Esophagus muscularis mucosa (tissue), 4 donors: ENCODE results near the gene TGFBI. TPM values are rescaled to one million over a fixed set of nuclear protein-coding genes. Genes with fewer than 3 reads are reported as not detected.

Source experiments
- DNase-seq: peaks from one replicate; pipeline ENCODE4 v3.0.0-alpha.2; 2017; ENCODE audit errors: extremely low spot score
- H3K27ac ChIP-seq, 4 donors: fragments of 200-600 bp; sonication (generic); replicated peaks in 1 of 4; 1 replicate in 3 of 4; 2 replicates in 1 of 4; pipeline ENCODE4 v1.5.1; 2016 to 2019; ENCODE audit warnings: mild to moderate bottlenecking in 1 of 4
- H3K27me3 ChIP-seq, 4 donors: fragments of 200-600 bp; sonication (generic); one replicate each; pipeline versions ENCODE4 v1.5.1 to v1.6.0; 2016 to 2019
- H3K36me3 ChIP-seq, 4 donors: fragments of 200-600 bp; sonication (generic); one replicate each; pipeline ENCODE4 v1.5.1; 2016 to 2019
- H3K4me1 ChIP-seq, 4 donors: fragments of 200-600 bp; sonication (generic); one replicate each; pipeline ENCODE4 v1.5.1; 2016 to 2019
- H3K4me3 ChIP-seq, 4 donors: fragments of 200-600 bp; sonication (generic); 1 replicate in 2 of 4; 2 replicates in 2 of 4; pipeline ENCODE4 v1.5.1; 2016 to 2019; ENCODE audit warnings: mild to moderate bottlenecking in 4 of 4, moderate library complexity in 1 of 4
- H3K9me3 ChIP-seq, 4 donors: fragments of 200-600 bp; sonication (generic); 1 replicate in 3 of 4; 2 replicates in 1 of 4; pipeline ENCODE4 v1.5.1; 2016 to 2019
- CTCF ChIP-seq, 3 experiments: fragments of 200-600 bp in 2 of 3; fragments of 450-650 bp in 1 of 3; sonication (generic) in 2 of 3; IDR thresholded peaks; one replicate each; pipeline ENCODE4 v1.5.1; 2017 to 2019; ENCODE audit warnings: antibody characterized with exemption in 3 of 3, mild to moderate bottlenecking in 2 of 3, moderate library complexity in 1 of 3
- EP300 ChIP-seq: sonication (generic); formaldehyde crosslinking; IDR thresholded peaks from one replicate; pipeline ENCODE4 v1.6.1; 2017; ENCODE audit warnings: antibody characterized with exemption
- POLR2A ChIP-seq: fragments of 450-650 bp; IDR thresholded peaks from one replicate; pipeline ENCODE4 v1.6.1; 2017; ENCODE audit warnings: antibody characterized with exemption, moderate library complexity, mild to moderate bottlenecking, low read depth
- POLR2AphosphoS5 ChIP-seq, 2 donors: sonication (generic); formaldehyde crosslinking; IDR thresholded peaks; one replicate each; pipeline ENCODE4 v1.6.1; 2017; ENCODE audit warnings: antibody characterized with exemption in 2 of 2
- WGBS: methylation state at CpG from one replicate; pipeline ENCODE4 v1.1.5; 2018; 5-methylcytosine and 5-hydroxymethylcytosine counted together
- intact Hi-C: fragments of 100-400 bp; cut with DNase I; formaldehyde crosslinking; loops from one replicate; pipeline ENCODE4 v1.15.1; 2023
- total RNA-seq, 4 donors: library from RNA; depleted of rRNA; stranded (reverse); fragments of >200 nt; gene quantifications; one replicate each; pipeline versions ENCODE4 v1.1.0 to v1.2.1, GENCODE V29; 2016

The TGFBI gene
- total RNA-seq, 4 donors from 2014 or later: 62.3 to 128 (median 92.9) TPM

GRCh38 chr5:136054142-136055019 is 25.6 kb downstream of the TGFBI start:
- TF ChIP-seq CTCF (IDR thresholded peaks at IDR 0.05) (no peak), EP300 (no peak), POLR2A (no peak), POLR2AphosphoS5 (IDR thresholded peaks at IDR 0.05) (no peak)
- Histone ChIP-seq H3K36me3 (peaks cover 0 to 42% (median 31%) of the 10 kb centered on the region in 4 donors), H3K4me3 (no peak overlapping the region), H3K9me3 (no peaks in the 10 kb centered on the region), H3K4me1 (peaks cover 25 to 61% (median 53%) of the 10 kb centered on the region in 4 donors), H3K27me3 (no peaks in the 10 kb centered on the region), H3K27ac (peak overlapping the region in 3 of 4 donors; percentile 40 to 57 (median 42))
- intact Hi-C loops: no loop called here
- WGBS: 61% methylated on average over 7 of the region's 7 CpGs
- no peak for DNase-seq

- H3K4me3 ChIP-seq: no peak overlapping the region
- H3K4me1 ChIP-seq: peaks cover 25 to 68% (median 60%) of the 10 kb centered on the region in 4 donors
- H3K36me3 ChIP-seq: peaks cover 0 to 36% (median 18%) of the 10 kb centered on the region in 4 donors
- DNase-seq: no peak
- H3K9me3 ChIP-seq: no peaks in the 10 kb centered on the region
- TF ChIP-seq POLR2AphosphoS5 (IDR thresholded peaks at IDR 0.05): no peak
- TF ChIP-seq CTCF (IDR thresholded peaks at IDR 0.05): no peak
- no peak for TF ChIP-seq EP300
- TF ChIP-seq POLR2A: no peak
- WGBS: 83% methylated on average over 14 of the region's 14 CpGs
- peak overlapping the region; percentile 83 to 89 (median 88) for H3K27ac ChIP-seq
- intact Hi-C loops: no loop called here
- H3K27me3 ChIP-seq: no peaks in the 10 kb centered on the region
Observed at GRCh38 chr5:136055612-136056309, 27.0 kb downstream of the TGFBI start.

- Histone ChIP-seq H3K27me3 (no peaks in the 10 kb centered on the region), H3K4me1 (peaks cover 25 to 70% (median 60%) of the 10 kb centered on the region in 4 donors), H3K27ac (peak overlapping the region; percentile 83 to 89 (median 88)), H3K9me3 (no peaks in the 10 kb centered on the region), H3K36me3 (peaks cover 0 to 40% (median 17%) of the 10 kb centered on the region in 4 donors), H3K4me3 (no peak overlapping the region)
- DNase-seq: no peak
- intact Hi-C loops: no loop called here
- 96% methylated on average over 4 of the region's 5 CpGs for WGBS
- TF ChIP-seq POLR2A (no peak), POLR2AphosphoS5 (IDR thresholded peaks at IDR 0.05) (no peak), CTCF (IDR thresholded peaks at IDR 0.05) (no peak), EP300 (no peak)
Observed at GRCh38 chr5:136056336-136056735, 27.5 kb downstream of the TGFBI start.

- H3K4me1 ChIP-seq: peaks cover 25 to 74% (median 60%) of the 10 kb centered on the region in 4 donors
- TF ChIP-seq EP300 (no peak), POLR2A (no peak), CTCF (IDR thresholded peaks at IDR 0.05) (no peak), POLR2AphosphoS5 (IDR thresholded peaks at IDR 0.05) (no peak)
- intact Hi-C loops: no loop called here
- DNase-seq: no peak
- H3K4me3 ChIP-seq: no peak overlapping the region
- WGBS: 85% methylated on average over 8 of the region's 8 CpGs
- peak overlapping the region; percentile 83 to 89 (median 88) for H3K27ac ChIP-seq
- peaks cover 0 to 45% (median 21%) of the 10 kb centered on the region in 4 donors for H3K36me3 ChIP-seq
- no peaks in the 10 kb centered on the region for H3K27me3 ChIP-seq
- H3K9me3 ChIP-seq: no peaks in the 10 kb centered on the region
Observed at GRCh38 chr5:136056771-136057335, 28.1 kb downstream of the TGFBI start.
